ENCODE results near the gene XRN1. TPM values are rescaled to one million over a fixed set of nuclear protein-coding genes. Genes with fewer than 3 reads are reported as not detected.

Gene XRN1
- total and polyA plus RNA-seq, 2 donors (not counting 1 experiment from before 2014, with no cell fraction given) = 6.3 to 91.8 TPM

- Histone ChIP-seq H3K79me2 (ENCODE audit: control insufficient read depth, insufficient read depth, low read length) (no peaks in the 10 kb centered on the region), H3K9ac (ENCODE audit: low read length) (no peak overlapping the region), H3K4me2 (replicated peaks; ENCODE audit: low read depth, low read length, poor library complexity, severe bottlenecking) (no peak overlapping the region), H3K9me3 (ENCODE audit: control extremely low read depth in 1 of 3, control insufficient read depth in 2 of 3, insufficient read depth in 1 of 3, low read length in 2 of 3) (no peaks in the 10 kb centered on the region), H3K4me3 (ENCODE audit: control extremely low read depth in 1 of 5, extremely low read depth in 1 of 5, insufficient read depth in 1 of 5, low read depth in 2 of 5, low read length in 4 of 5) (no peak overlapping the region), H3K27me3 (replicated peaks in 1 of 4; ENCODE audit: control extremely low read depth in 1 of 4, control insufficient read depth in 3 of 4, insufficient read depth in 4 of 4, low read length in 3 of 4) (no peaks in the 10 kb centered on the region), H4K20me1 (ENCODE audit: control insufficient read depth, insufficient read depth, low read length, poor library complexity, severe bottlenecking) (no peaks in the 10 kb centered on the region), H3K27ac (ENCODE audit: low read length in 2 of 2) (no peak overlapping the region), H3K4me1 (ENCODE audit: control insufficient read depth in 2 of 2, insufficient read depth in 2 of 2, low read length in 2 of 2) (peaks cover 3 to 4% of the 10 kb centered on the region in 2 donors), H3K36me3 (replicated peaks in 1 of 2; ENCODE audit: control extremely low read depth in 1 of 2, control insufficient read depth in 1 of 2, extremely low read depth in 1 of 2, insufficient read depth in 2 of 2, low read length in 1 of 2) (peaks cover 17 to 60% of the 10 kb centered on the region in 2 experiments), H2AFZ (ENCODE audit: insufficient read depth, low read depth, low read length, poor library complexity, severe bottlenecking) (no peak overlapping the region)
- peaks cover 7% of the 10 kb centered on the region for H3K4me1 Mint-ChIP-seq
- ChIA-PET POLR2A (no interaction called here), CTCF (no interaction called here)
- no peak for DNase-seq
- intact Hi-C loops (cut with micrococcal nuclease) = no loop called here
- no CpG with 5 or more reads among the region's 2 CpGs for WGBS (ENCODE audit: insufficient coverage)
- no peak overlapping the region for H3K27ac Mint-ChIP-seq
- no peaks in the 10 kb centered on the region for H3K27me3 Mint-ChIP-seq
- ATAC-seq (ENCODE audit: low read depth) = no peak
- H3K9me3 Mint-ChIP-seq (ENCODE audit: insufficient read depth) = no peaks in the 10 kb centered on the region
- TF ChIP-seq CTCF (IDR thresholded peaks at IDR 0.05) = no peak
- no peak for TF ChIP-seq EZH2 (IDR thresholded peaks at IDR 0.05; ENCODE audit: borderline replicate concordance, insufficient read depth, low read depth, low read length, poor library complexity, severe bottlenecking)
- no peak overlapping the region for H3K4me3 Mint-ChIP-seq
Measured at GRCh38 chr3:142359367-142359766, 88.5 kb downstream of the XRN1 start.

- Mint-ChIP-seq H3K27ac (no peak overlapping the region), H3K9me3 (ENCODE audit: insufficient read depth) (no peaks in the 10 kb centered on the region), H3K27me3 (no peaks in the 10 kb centered on the region), H3K4me3 (no peak overlapping the region), H3K4me1 (peaks cover 7% of the 10 kb centered on the region)
- CTCF ChIA-PET = no interaction called here
- POLR2A ChIA-PET = no interaction called here
- Histone ChIP-seq H3K4me1 (ENCODE audit: control insufficient read depth in 2 of 2, insufficient read depth in 2 of 2, low read length in 2 of 2) (peaks cover 3 to 4% of the 10 kb centered on the region in 2 donors), H4K20me1 (ENCODE audit: control insufficient read depth, insufficient read depth, low read length, poor library complexity, severe bottlenecking) (no peaks in the 10 kb centered on the region), H2AFZ (ENCODE audit: insufficient read depth, low read depth, low read length, poor library complexity, severe bottlenecking) (no peak overlapping the region), H3K4me2 (replicated peaks; ENCODE audit: low read depth, low read length, poor library complexity, severe bottlenecking) (no peak overlapping the region), H3K9me3 (ENCODE audit: control extremely low read depth in 1 of 3, control insufficient read depth in 2 of 3, insufficient read depth in 1 of 3, low read length in 2 of 3) (no peaks in the 10 kb centered on the region), H3K27me3 (replicated peaks in 1 of 4; ENCODE audit: control extremely low read depth in 1 of 4, control insufficient read depth in 3 of 4, insufficient read depth in 4 of 4, low read length in 3 of 4) (no peaks in the 10 kb centered on the region), H3K9ac (ENCODE audit: low read length) (no peak overlapping the region), H3K36me3 (replicated peaks in 1 of 2; ENCODE audit: control extremely low read depth in 1 of 2, control insufficient read depth in 1 of 2, extremely low read depth in 1 of 2, insufficient read depth in 2 of 2, low read length in 1 of 2) (peaks cover 18 to 57% of the 10 kb centered on the region in 2 experiments), H3K4me3 (ENCODE audit: control extremely low read depth in 1 of 5, extremely low read depth in 1 of 5, insufficient read depth in 1 of 5, low read depth in 2 of 5, low read length in 4 of 5) (no peak overlapping the region), H3K27ac (ENCODE audit: low read length in 2 of 2) (peak overlapping the region in 1 of 2 donors; percentile 12), H3K79me2 (ENCODE audit: control insufficient read depth, insufficient read depth, low read length) (no peaks in the 10 kb centered on the region)
- no peak for TF ChIP-seq EZH2 (IDR thresholded peaks at IDR 0.05; ENCODE audit: borderline replicate concordance, insufficient read depth, low read depth, low read length, poor library complexity, severe bottlenecking)
- TF ChIP-seq CTCF (IDR thresholded peaks at IDR 0.05) = no peak
- DNase-seq (no peak), ATAC-seq (ENCODE audit: low read depth) (no peak)
- WGBS (ENCODE audit: insufficient coverage) = 6% methylated on average over 3 of the region's 3 CpGs
- intact Hi-C loops (cut with micrococcal nuclease) = no loop called here
Measured at GRCh38 chr3:142356818-142357217, 91.0 kb downstream of the XRN1 start.
